ENCODE measurements around the gene GUCA2B.

DNA sequence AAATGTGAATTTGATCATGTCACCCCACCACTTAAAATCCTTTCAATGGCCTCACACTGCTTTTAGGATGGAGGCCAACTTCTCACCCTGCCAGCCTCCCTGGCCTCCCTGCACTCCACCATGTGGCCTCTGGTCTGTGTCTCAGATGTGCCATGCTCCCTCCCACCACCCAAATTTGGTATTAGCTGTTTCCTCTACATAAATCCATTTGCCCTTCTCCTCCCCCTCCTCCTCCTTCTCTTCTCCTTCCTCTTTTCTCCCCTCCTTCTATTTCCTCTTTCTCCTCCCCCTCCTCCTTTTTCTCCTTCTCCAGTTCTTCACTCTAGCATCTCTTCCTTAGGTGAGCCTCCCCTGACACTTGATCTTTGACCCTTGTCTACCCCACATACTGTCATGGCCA lies 16.7 kb upstream of the GUCA2B start:
- no peak for TF ChIP-seq POLR2AphosphoS5 (IDR thresholded peaks at IDR 0.05; ENCODE audit: low read depth, low read length)
- TF ChIP-seq, protein P1, sequence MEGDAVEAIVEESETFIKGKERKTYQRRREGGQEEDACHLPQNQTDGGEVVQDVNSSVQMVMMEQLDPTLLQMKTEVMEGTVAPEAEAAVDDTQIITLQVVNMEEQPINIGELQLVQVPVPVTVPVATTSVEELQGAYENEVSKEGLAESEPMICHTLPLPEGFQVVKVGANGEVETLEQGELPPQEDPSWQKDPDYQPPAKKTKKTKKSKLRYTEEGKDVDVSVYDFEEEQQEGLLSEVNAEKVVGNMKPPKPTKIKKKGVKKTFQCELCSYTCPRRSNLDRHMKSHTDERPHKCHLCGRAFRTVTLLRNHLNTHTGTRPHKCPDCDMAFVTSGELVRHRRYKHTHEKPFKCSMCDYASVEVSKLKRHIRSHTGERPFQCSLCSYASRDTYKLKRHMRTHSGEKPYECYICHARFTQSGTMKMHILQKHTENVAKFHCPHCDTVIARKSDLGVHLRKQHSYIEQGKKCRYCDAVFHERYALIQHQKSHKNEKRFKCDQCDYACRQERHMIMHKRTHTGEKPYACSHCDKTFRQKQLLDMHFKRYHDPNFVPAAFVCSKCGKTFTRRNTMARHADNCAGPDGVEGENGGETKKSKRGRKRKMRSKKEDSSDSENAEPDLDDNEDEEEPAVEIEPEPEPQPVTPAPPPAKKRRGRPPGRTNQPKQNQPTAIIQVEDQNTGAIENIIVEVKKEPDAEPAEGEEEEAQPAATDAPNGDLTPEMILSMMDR (IDR thresholded peaks at IDR 0.05), result no peak
- no peak for TF ChIP-seq TCF7L2 (IDR thresholded peaks at IDR 0.05; ENCODE audit: low read depth, low read length)
